Midbrain (tissue), 1 donor: ENCODE data around the gene RNF152.

Experiments used
- DNase-seq: peaks from one replicate; lab custom pipeline; 2025; lab: John Stamatoyannopoulos, UW

The RNF152 gene

GRCh38 chr18:61894751-61895524, 2.1 kb upstream of the RNF152 start:
- DNase-seq = no peak

GRCh38 chr18:61893971-61894750, 1.4 kb upstream of the RNF152 start:
- DNase-seq = peak; percentile 89

- peak; percentile 52 for DNase-seq
These were observed 633 bp upstream of the RNF152 start for GRCh38 chr18:61893309-61893970.

- no peak for DNase-seq
These were observed 913 bp downstream of the RNF152 start for GRCh38 chr18:61891894-61892293.

- no peak for DNase-seq
These were observed 1.5 kb downstream of the RNF152 start for GRCh38 chr18:61891271-61891670.

GRCh38 chr18:61890344-61890743, 2.5 kb downstream of the RNF152 start:
- DNase-seq = no peak

GRCh38 chr18:61889541-61889940, 3.3 kb downstream of the RNF152 start:
- no peak for DNase-seq

GRCh38 chr18:61888622-61889021, 4.2 kb downstream of the RNF152 start:
- DNase-seq = no peak

- DNase-seq = no peak
These were observed 5.0 kb downstream of the RNF152 start for GRCh38 chr18:61887838-61888237.

GRCh38 chr18:61883547-61883946, 9.3 kb downstream of the RNF152 start:
- DNase-seq = no peak

- DNase-seq = no peak
These were observed 10.4 kb downstream of the RNF152 start for GRCh38 chr18:61882296-61883004.

GRCh38 chr18:61876899-61877298, 15.9 kb downstream of the RNF152 start:
- peak; percentile 84 for DNase-seq

- no peak for DNase-seq
These were observed 22.7 kb downstream of the RNF152 start for GRCh38 chr18:61870151-61870550.

GRCh38 chr18:61869636-61870035, 23.2 kb downstream of the RNF152 start:
- DNase-seq = no peak

- DNase-seq = no peak
These were observed 27.2 kb downstream of the RNF152 start for GRCh38 chr18:61865466-61866175.

- no peak for DNase-seq
These were observed 31.4 kb downstream of the RNF152 start for GRCh38 chr18:61861372-61861771.

- DNase-seq = no peak
These were observed 32.5 kb downstream of the RNF152 start for GRCh38 chr18:61860302-61860701.

- DNase-seq = no peak
These were observed 33.7 kb downstream of the RNF152 start for GRCh38 chr18:61859113-61859512.

GRCh38 chr18:61856678-61857077, 36.1 kb downstream of the RNF152 start:
- DNase-seq = no peak

- DNase-seq = no peak
These were observed 37.1 kb downstream of the RNF152 start for GRCh38 chr18:61855449-61856378.
